NCI-H446 treated with DMSO at 0.1 percent for 48 hours (cell line): ENCODE measurements around the gene TAF11L12.
"Not testable (repeated sequence)": the region's sequence is repeated elsewhere in the genome, so short reads cannot be mapped to it uniquely, and the experiment has no call there.

Experiments
- DNase-seq: peaks from one replicate; lab custom pipeline; 2025; lab: John Stamatoyannopoulos, UW

The TAF11L12 gene

GRCh38 chr5:17610092-17610491 lies at the start of gene TAF11L12:
Gene TAF11L12 (plus strand): TSS chr5:17610392.
- DNase-seq: not testable (repeated sequence)

- DNase-seq: not testable (repeated sequence)
These were observed 24.5 kb upstream of the TAF11L12 start, which contains the start of gene TAF11L7 for GRCh38 chr5:17585658-17586057. Gene TAF11L7 (minus strand): TSS chr5:17585758.

GRCh38 chr5:17590860-17591259 lies 19.3 kb upstream of the TAF11L12 start, which contains the start of gene TAF11L8:
Gene TAF11L8 (minus strand): TSS chr5:17590960.
- DNase-seq: not testable (repeated sequence)

GRCh38 chr5:17594255-17594654 lies 15.9 kb upstream of the TAF11L12 start, which contains the start of gene TAF11L9:
Gene TAF11L9 (minus strand): TSS chr5:17594394.
- not testable (repeated sequence) for DNase-seq

GRCh38 chr5:17597728-17598127 lies 12.5 kb upstream of the TAF11L12 start, which contains the start of gene TAF11L10:
Gene TAF11L10 (minus strand): TSS chr5:17597828.
- not testable (repeated sequence) for DNase-seq

GRCh38 chr5:17603880-17604279 lies 6.3 kb upstream of the TAF11L12 start, which contains the start of gene TAF11L11:
Gene TAF11L11 (plus strand): TSS chr5:17604183.
- DNase-seq: not testable (repeated sequence)

- DNase-seq: no peak
These were observed 5.2 kb upstream of the TAF11L12 start for GRCh38 chr5:17604951-17605350.

- not testable (repeated sequence) for DNase-seq
These were observed 2.7 kb upstream of the TAF11L12 start for GRCh38 chr5:17607461-17607860.

GRCh38 chr5:17614872-17615605 lies 4.8 kb downstream of the TAF11L12 start:
- no peak for DNase-seq

GRCh38 chr5:17619354-17619753 lies 9.2 kb downstream of the TAF11L12 start:
- DNase-seq: no peak

- DNase-seq: no peak
These were observed 10.4 kb downstream of the TAF11L12 start for GRCh38 chr5:17620627-17621026.

- no peak for DNase-seq
These were observed 15.5 kb downstream of the TAF11L12 start for GRCh38 chr5:17625686-17626085.

GRCh38 chr5:17631788-17632187 lies 21.6 kb downstream of the TAF11L12 start, which contains the start of gene TAF11L13:
Gene TAF11L13 (plus strand): TSS chr5:17632088.
- DNase-seq: not testable (repeated sequence)

GRCh38 chr5:17634160-17634559 lies 24.0 kb downstream of the TAF11L12 start, which contains the start of gene TAF11L14:
Gene TAF11L14 (plus strand): TSS chr5:17634460.
- DNase-seq: no peak

GRCh38 chr5:17649232-17649631 lies 39.0 kb downstream of the TAF11L12 start:
- DNase-seq: not testable (repeated sequence)

GRCh38 chr5:17655201-17655759 lies 45.1 kb downstream of the TAF11L12 start:
- not testable (repeated sequence) for DNase-seq

- no peak for DNase-seq
These were observed 45.7 kb downstream of the TAF11L12 start for GRCh38 chr5:17655921-17656320.
